ENCODE measurements around the gene APBA2. TPM values are rescaled to one million over a fixed set of nuclear protein-coding genes. Genes with fewer than 3 reads are reported as not detected.

The APBA2 gene
- total and polyA plus RNA-seq, 2 of the 4 experiments (the other 2 are of a cell fraction), result 21.7 to 33.0 TPM

GRCh38 chr15:28990390-28990789, 104.6 kb downstream of the APBA2 start:
- Histone ChIP-seq H2AK5ac (ENCODE audit: low read depth, low read length) (no peak overlapping the region), H2BK5ac (ENCODE audit: low read depth, low read length, poor library complexity, severe bottlenecking) (no peak overlapping the region), H3K4me3 (ENCODE audit: insufficient read depth, low read depth, low read length) (no peak overlapping the region), H3K27me3 (ENCODE audit: control insufficient read depth, insufficient read depth, low read length) (no peaks in the 10 kb centered on the region), H4K20me1 (ENCODE audit: insufficient read depth, low read length) (peaks cover 3% of the 10 kb centered on the region; the same call in 1 of the 2 replicates), H3K56ac (ENCODE audit: extremely low read depth, insufficient read depth, low read length) (no peak overlapping the region), H3K4me1 (ENCODE audit: control insufficient read depth, insufficient read depth, low read length) (peaks cover 15% of the 10 kb centered on the region), H3K4ac (ENCODE audit: low read depth, low read length) (no peak overlapping the region), H2BK20ac (ENCODE audit: low read depth, low read length) (no peak overlapping the region), H4K8ac (ENCODE audit: low read depth in 2 of 2, low read length in 2 of 2) (no peak overlapping the region), H3K36me3 (ENCODE audit: control insufficient read depth, insufficient read depth, low read length) (no peaks in the 10 kb centered on the region), H2BK120ac (ENCODE audit: low read depth, low read length) (no peak overlapping the region), H3K9me3 (ENCODE audit: control insufficient read depth, insufficient read depth, low read length) (no peaks in the 10 kb centered on the region), H4K91ac (ENCODE audit: insufficient read depth, low read depth, low read length) (no peak overlapping the region), H3K23ac (ENCODE audit: low read depth, low read length) (no peak overlapping the region), H2BK15ac (ENCODE audit: low read depth, low read length) (no peak overlapping the region), H3K9ac (ENCODE audit: low read depth, low read length) (no peak overlapping the region), H3K79me1 (ENCODE audit: low read depth in 1 of 2, low read length in 2 of 2) (peaks cover 7 to 54% of the 10 kb centered on the region in 2 experiments), H3K27ac (ENCODE audit: insufficient read depth, low read length) (no peak overlapping the region), H2AK9ac (replicated peaks; ENCODE audit: low read depth, low read length, poor library complexity) (no peak overlapping the region), H2AFZ (replicated peaks; ENCODE audit: low read length, poor library complexity) (no peak overlapping the region), H3K4me2 (ENCODE audit: low read depth, low read length) (no peak overlapping the region), H4K5ac (ENCODE audit: low read depth, low read length) (no peak overlapping the region), H3K18ac (ENCODE audit: low read depth, low read length) (no peak overlapping the region), H3K14ac (replicated peaks; ENCODE audit: low read depth, low read length) (no peak overlapping the region), H3K9me1 (ENCODE audit: insufficient read depth, low read length) (peaks cover 7% of the 10 kb centered on the region; the same call in 1 of the 2 replicates)
- WGBS, 2 experiments (ENCODE audit: extremely low coverage in 2 of 2, insufficient read length in 1 of 2), result no CpG with 5 or more reads among the region's 2 CpGs
- intact Hi-C loops (cut with micrococcal nuclease), result no loop called here
- POLR2A ChIA-PET (ENCODE audit: unreplicated experiment), result no interaction called here
- ATAC-seq (ENCODE audit: low read depth), result no peak
- no peak for DNase-seq
- CTCF ChIA-PET, result no interaction called here
- no TSS peak for BruUV-seq (replicated peaks)
- in situ Hi-C loops (cut with MboI; ENCODE audit: low sequenced_read_pairs), result no loop called here
- dilution Hi-C loops (cut with HindIII; ENCODE audit: low sequenced_read_pairs, unreplicated experiment), result no loop called here
- no peak for TF ChIP-seq NFE2L2 (IDR thresholded peaks at IDR 0.05; ENCODE audit: low read depth, low read length)
- no peak for TF ChIP-seq MAFK (IDR thresholded peaks at IDR 0.05; ENCODE audit: low read depth, low read length)
- TF ChIP-seq RCOR1 (IDR thresholded peaks at IDR 0.05; ENCODE audit: insufficient replicate concordance, low read length), result no peak
- no peak for TF ChIP-seq MXI1 (IDR thresholded peaks at IDR 0.05; ENCODE audit: borderline replicate concordance, low read depth, low read length)
- no peak for TF ChIP-seq CHD1 (IDR thresholded peaks at IDR 0.05; ENCODE audit: low read depth, low read length)
